ENCODE data around the gene CRABP1.

- TF ChIP-seq CTCF (tag by site-specific recombination; IDR thresholded peaks at IDR 0.05) (no peak), ZNF221 (tag by site-specific recombination; IDR thresholded peaks at IDR 0.05; ENCODE audit: borderline replicate concordance) (no peak), ZNF555 (tag by site-specific recombination; conservative IDR thresholded peaks at IDR 0.05) (no peak), ZNF558 (tag by site-specific recombination; IDR thresholded peaks at IDR 0.05) (no peak), ZNF155 (tag by site-specific recombination; IDR thresholded peaks at IDR 0.05) (no peak)
Measured at GRCh38 chr15:78301326-78301725, 38.8 kb upstream of the CRABP1 start.

Measured in HEK293 (cell line).